Aorta (tissue), 5 donors: Measurements from ENCODE around the gene GALP. TPM values are rescaled to one million over a fixed set of nuclear protein-coding genes. Genes with fewer than 3 reads are reported as not detected.

Source experiments
- ATAC-seq: fragments of 200-7000 bp; cut with Tn5 transposase; one replicate; pipeline ENCODE4 v1.9.1; 2022; ENCODE audit warnings: moderate library complexity; ENCODE audit not compliant: low FRiP score
- DNase-seq, 2 donors: peaks; one replicate each; pipeline ENCODE4 v3.0.0-alpha.2; 2020
- H3K27ac ChIP-seq, 2 donors: one replicate each; pipeline ENCODE4 v1.5.1; 2013; ENCODE audit warnings: low read length in 2 of 2, mild to moderate bottlenecking in 2 of 2, moderate library complexity in 2 of 2, control low read depth in 1 of 2, inconsistent platforms in 1 of 2, low read depth in 1 of 2
- H3K27me3 ChIP-seq, 2 donors: one replicate each; pipeline ENCODE4 v1.6.1; 2013; ENCODE audit warnings: control low read depth in 1 of 2, low read length in 1 of 2, mild to moderate bottlenecking in 1 of 2, moderate library complexity in 1 of 2; ENCODE audit not compliant: insufficient read depth in 2 of 2, control insufficient read depth in 1 of 2
- H3K36me3 ChIP-seq, 2 donors: one replicate each; pipeline ENCODE4 v1.6.1; 2013; ENCODE audit warnings: control low read depth in 1 of 2, low read length in 1 of 2, mild to moderate bottlenecking in 1 of 2; ENCODE audit not compliant: insufficient read depth in 2 of 2, control insufficient read depth in 1 of 2
- H3K4me1 ChIP-seq, 2 donors: one replicate each; pipeline ENCODE4 v1.6.1; 2013; ENCODE audit warnings: low read length in 2 of 2, control low read depth in 1 of 2, mild to moderate bottlenecking in 1 of 2, moderate library complexity in 1 of 2; ENCODE audit not compliant: insufficient read depth in 2 of 2, control insufficient read depth in 1 of 2
- H3K4me3 ChIP-seq, 2 donors: one replicate each; pipeline ENCODE4 v1.5.1; 2013; ENCODE audit warnings: low read length in 2 of 2, control low read depth in 1 of 2, mild to moderate bottlenecking in 1 of 2
- H3K9me3 ChIP-seq: one replicate; pipeline ENCODE4 v1.6.1; 2013; ENCODE audit warnings: mild to moderate bottlenecking, low read length; ENCODE audit not compliant: control insufficient read depth
- WGBS, 2 donors: extraction: QIAGEN DNeasy Blood & Tissue Kit; methylation state at CpG; one replicate each; pipeline ENCODE4 v1.1.7; 2013; 5-methylcytosine and 5-hydroxymethylcytosine counted together
- intact Hi-C, 2 donors: fragments of 100-400 bp; cut with DNase I; formaldehyde crosslinking; loops; one replicate each; pipeline versions ENCODE4 v1.14.2 to v1.15.0; 2022
- polyA plus RNA-seq, 2 donors: library from polyadenylated mRNA; stranded (reverse); fragments of 200-250 nt; gene quantifications; one replicate each; pipeline ENCODE4 v1.2.3, GENCODE V29; 2013
- total RNA-seq, 2 donors: library from RNA; stranded (reverse); fragmentation: NEBNext Ultra II Directional; extraction: Animal tissue kit (Norgen Biotek cat#: 25700); gene quantifications; one replicate each; pipeline ENCODE4 v1.2.1, GENCODE V29; 2021
- donor health status: healthy with polysubstance abuse.
- donor health status: Bipolar disorder and iron deficiency.
- donor health status: DM: no; HTN: no; CAD: no.
- donor health status: DM: no; HTN: no; CAD: no.
- donor health status: DM: yes; HTN: yes; CAD: no.

GALP gene
- total and polyA plus RNA-seq, 4 donors: not detected

DNA sequence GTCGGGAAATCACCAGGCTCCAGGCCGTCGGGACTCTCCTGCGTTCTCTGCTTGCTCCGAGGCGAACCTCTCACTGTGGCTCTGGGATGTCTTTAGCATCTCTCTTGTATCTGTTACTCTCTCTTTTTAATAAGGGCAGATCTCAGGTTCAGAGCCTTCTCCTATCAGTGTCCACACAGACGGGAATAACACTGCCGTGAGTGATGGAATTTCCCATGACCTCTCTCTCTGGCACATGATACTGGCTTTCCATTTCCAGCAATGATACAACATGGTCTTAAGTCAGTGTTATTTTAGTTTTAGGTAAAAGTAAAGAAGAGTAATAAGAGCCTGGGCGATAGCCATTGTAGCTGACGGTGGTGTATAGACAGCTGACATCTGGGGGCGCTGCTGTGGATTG lies 25.4 kb upstream of the GALP start:
- H3K36me3 ChIP-seq: peaks cover 0 to 2% of the 10 kb centered on the region in 2 donors
- ATAC-seq (no peak), DNase-seq (no peak)
- H3K4me3 ChIP-seq: no peak overlapping the region
- 72 to 76% methylated on average over 11 of the region's 11 CpGs for WGBS, 2 donors
- intact Hi-C loops: no loop called here
- no peaks in the 10 kb centered on the region for H3K4me1 ChIP-seq
- no peaks in the 10 kb centered on the region for H3K9me3 ChIP-seq
- no peak overlapping the region for H3K27ac ChIP-seq
- H3K27me3 ChIP-seq: no peaks in the 10 kb centered on the region

DNA sequence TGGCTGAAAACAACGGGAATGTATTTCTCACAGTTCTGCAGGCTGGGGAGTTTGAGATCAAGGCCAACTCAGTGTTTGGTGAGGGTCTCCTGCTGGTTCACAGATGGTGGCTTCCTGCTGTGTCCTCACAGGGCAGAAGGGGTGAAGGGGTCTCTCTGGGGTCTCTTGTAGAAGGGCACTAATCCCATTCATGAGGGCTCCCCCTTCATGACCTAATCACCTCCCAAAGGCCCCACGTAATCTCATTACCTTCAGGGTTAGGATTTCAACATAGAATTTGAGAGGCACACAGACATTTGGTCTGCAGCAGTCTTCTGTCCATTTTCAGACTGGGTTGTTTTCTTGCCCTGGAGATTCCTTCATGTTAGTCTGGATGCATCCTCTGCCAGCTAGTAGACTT lies 23.2 kb upstream of the GALP start:
- WGBS, 2 donors: 81 to 84% methylated on average over 2 of the region's 2 CpGs
- Histone ChIP-seq H3K9me3 (no peaks in the 10 kb centered on the region), H3K36me3 (peaks cover 0 to 2% of the 10 kb centered on the region in 2 donors), H3K4me3 (no peak overlapping the region), H3K27ac (no peak overlapping the region), H3K27me3 (no peaks in the 10 kb centered on the region), H3K4me1 (no peaks in the 10 kb centered on the region)
- DNase-seq: no peak
- intact Hi-C loops: no loop called here
- ATAC-seq: no peak

GRCh38 chr19:56153507-56153906 lies 22.3 kb upstream of the GALP start:
- WGBS, 2 donors: 57 to 59% methylated on average over 6 of the region's 6 CpGs
- no peaks in the 10 kb centered on the region for H3K27me3 ChIP-seq
- no peak for DNase-seq
- no peaks in the 10 kb centered on the region for H3K9me3 ChIP-seq
- H3K36me3 ChIP-seq: no peaks in the 10 kb centered on the region
- H3K4me1 ChIP-seq: no peaks in the 10 kb centered on the region
- H3K4me3 ChIP-seq: no peak overlapping the region
- no peak overlapping the region for H3K27ac ChIP-seq
- no peak for ATAC-seq
- intact Hi-C loops: no loop called here

DNA sequence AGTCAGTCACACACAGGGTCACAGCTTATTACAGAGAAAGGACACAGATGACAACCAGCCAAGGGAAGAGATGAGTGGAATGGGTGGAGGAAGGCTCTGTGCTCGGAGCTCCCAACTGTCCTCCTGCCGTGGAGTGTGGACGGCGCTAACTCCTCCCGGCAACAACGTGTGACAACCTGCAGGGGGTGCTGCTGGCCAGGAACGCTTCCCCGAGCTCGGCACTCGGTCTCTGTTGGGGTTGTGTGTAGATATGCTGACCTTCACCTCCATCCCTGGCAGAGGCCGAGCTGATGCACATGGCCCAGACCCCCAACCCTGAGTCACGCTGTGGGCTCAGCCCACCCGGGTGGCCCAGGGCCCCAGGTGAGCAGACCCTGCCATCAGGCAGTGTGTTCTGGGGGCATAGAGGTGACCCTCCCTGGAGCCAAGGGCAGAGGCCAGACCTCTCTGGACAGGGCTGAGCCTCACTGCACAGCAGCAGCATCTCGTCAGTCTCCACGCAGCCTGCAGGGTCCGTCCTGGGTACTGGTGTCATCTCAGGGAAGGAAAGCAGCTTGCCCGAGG lies 20.6 kb upstream of the GALP start:
- intact Hi-C loops: no loop called here
- no peak for DNase-seq

DNA sequence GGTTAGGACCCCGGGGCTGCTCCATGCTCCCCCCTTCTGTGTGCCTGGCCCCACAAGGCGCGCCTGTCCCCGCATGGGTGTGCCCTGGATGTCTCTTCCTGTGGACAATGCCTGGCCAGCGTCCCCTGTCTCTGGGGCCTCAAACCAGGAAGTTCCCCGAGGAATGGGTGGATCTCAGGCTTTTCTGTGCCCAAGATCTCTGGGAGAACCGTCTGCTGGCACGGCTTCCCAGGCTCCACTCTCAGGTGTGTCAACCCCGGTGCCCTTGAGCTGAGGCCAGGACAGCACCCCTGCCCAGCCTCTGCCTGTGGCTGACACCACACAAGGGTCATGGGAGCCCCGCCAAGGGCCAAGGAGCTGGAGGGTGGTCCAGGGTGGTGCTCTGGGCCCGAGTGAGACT lies 19.0 kb upstream of the GALP start:
- ATAC-seq: no peak
- intact Hi-C loops: no loop called here
- H3K4me3 ChIP-seq: no peak overlapping the region
- no peak for DNase-seq
- peaks cover 0 to 2% of the 10 kb centered on the region in 2 donors for H3K36me3 ChIP-seq
- H3K9me3 ChIP-seq: no peaks in the 10 kb centered on the region
- WGBS, 2 donors: 83 to 89% methylated on average over 11 of the region's 11 CpGs
- H3K27ac ChIP-seq: no peak overlapping the region
- no peaks in the 10 kb centered on the region for H3K27me3 ChIP-seq
- H3K4me1 ChIP-seq: no peaks in the 10 kb centered on the region

More for the DNA sequence above, 20.6 kb upstream of the GALP start:
- no peak overlapping the region for H3K4me3 ChIP-seq
- H3K27ac ChIP-seq: no peak overlapping the region
- WGBS, 2 donors: 60 to 64% methylated on average over 17 of the region's 17 CpGs
- no peaks in the 10 kb centered on the region for H3K27me3 ChIP-seq
- no peaks in the 10 kb centered on the region for H3K4me1 ChIP-seq
- H3K36me3 ChIP-seq: peaks cover 0 to 2% of the 10 kb centered on the region in 2 donors
- ATAC-seq: no peak
- no peaks in the 10 kb centered on the region for H3K9me3 ChIP-seq

DNA sequence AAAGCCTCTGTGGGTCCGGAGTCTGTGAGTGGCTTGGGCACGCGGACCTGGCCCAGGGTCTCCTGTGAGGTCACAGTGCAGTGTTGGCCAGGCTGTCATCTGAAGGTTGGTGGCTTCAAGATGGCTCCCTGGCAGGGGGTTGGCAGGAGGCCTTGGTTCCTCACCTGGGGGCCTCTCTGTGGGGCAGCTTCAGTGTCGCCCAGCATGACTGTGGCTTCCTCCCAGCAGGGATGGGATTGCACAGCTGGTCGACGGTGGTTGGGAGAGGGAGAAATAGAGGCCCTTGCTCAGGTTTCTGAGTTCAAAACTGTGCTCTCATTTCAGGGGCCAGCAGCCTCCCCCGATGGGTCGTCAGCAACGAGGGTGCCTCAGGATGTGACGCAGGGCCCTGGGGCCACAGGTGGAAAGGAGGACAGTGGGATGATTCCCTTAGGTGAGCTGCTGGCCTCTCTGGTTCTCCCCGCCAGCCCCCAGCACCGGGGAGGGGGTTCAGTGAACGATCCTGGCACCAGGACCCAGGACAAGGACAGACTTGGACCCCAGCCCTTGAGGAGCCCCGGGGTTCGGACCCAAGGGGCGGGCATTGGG lies 17.5 kb upstream of the GALP start:
- intact Hi-C loops: no loop called here

DNA sequence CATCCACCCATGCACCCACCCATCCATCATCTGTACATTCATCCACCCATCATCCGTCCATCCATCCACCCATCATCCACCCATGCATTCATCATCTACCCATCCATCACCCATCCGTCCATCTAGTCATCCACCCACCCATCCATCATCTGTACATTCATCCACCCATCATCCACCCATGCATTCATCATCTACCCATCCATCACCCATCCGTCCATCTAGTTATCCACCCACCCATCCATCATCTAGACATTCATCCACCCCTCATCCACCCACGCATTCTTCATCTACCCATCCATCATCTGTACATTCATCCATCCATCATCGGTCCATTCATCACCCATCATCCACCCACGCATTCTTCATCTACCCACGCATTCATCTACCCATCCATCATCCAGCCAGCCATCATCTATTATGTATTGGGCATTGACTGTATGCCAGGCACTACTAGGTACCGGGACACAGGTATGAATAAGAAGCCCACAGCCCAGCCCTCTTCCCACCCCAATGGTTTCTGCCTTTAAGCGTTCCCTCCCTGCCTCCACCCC lies 16.7 kb upstream of the GALP start:
- Histone ChIP-seq H3K27me3 (no peaks in the 10 kb centered on the region), H3K4me3 (no peak overlapping the region), H3K9me3 (no peaks in the 10 kb centered on the region), H3K27ac (no peak overlapping the region), H3K4me1 (no peaks in the 10 kb centered on the region), H3K36me3 (peaks cover 0 to 2% of the 10 kb centered on the region in 2 donors)
- intact Hi-C loops: no loop called here
- DNase-seq (no peak), ATAC-seq (no peak)
- WGBS, 2 donors: 78 to 88% methylated on average over 9 of the region's 9 CpGs

More for the DNA sequence above, 17.5 kb upstream of the GALP start:
- Histone ChIP-seq H3K4me1 (no peaks in the 10 kb centered on the region), H3K4me3 (no peak overlapping the region), H3K27me3 (no peaks in the 10 kb centered on the region), H3K27ac (no peak overlapping the region), H3K9me3 (no peaks in the 10 kb centered on the region), H3K36me3 (peaks cover 0 to 2% of the 10 kb centered on the region in 2 donors)
- ATAC-seq: no peak
- no peak for DNase-seq
- WGBS, 2 donors: 95 to 96% methylated on average over 16 of the region's 16 CpGs

DNA sequence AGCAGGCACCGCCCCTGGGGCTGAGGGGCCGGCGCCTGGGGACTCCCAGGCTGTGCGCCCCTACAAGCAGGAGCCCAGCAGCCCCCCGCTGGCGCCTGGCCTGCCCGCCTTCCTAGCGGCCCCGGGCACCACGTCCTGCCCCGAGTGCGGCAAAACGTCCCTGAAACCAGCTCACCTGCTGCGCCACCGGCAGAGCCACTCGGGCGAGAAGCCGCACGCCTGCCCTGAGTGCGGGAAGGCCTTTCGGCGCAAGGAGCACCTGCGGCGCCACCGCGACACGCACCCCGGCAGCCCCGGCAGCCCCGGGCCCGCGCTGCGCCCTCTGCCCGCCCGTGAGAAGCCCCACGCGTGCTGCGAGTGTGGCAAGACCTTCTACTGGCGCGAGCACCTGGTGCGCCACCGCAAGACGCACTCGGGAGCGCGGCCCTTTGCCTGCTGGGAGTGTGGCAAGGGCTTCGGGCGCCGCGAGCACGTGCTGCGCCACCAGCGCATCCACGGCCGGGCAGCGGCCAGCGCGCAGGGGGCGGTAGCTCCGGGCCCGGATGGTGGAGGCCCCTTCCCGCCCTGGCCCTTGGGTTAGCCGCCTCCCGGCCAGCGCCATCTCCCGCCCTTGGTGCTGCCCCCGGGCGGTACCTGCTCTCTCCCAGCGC lies 16.1 kb upstream of the GALP start:
- peaks cover 0 to 2% of the 10 kb centered on the region in 2 donors for H3K36me3 ChIP-seq
- WGBS, 2 donors: 96 to 97% methylated on average over 65 to 69 of the region's 69 CpGs
- no peak for DNase-seq

DNA sequence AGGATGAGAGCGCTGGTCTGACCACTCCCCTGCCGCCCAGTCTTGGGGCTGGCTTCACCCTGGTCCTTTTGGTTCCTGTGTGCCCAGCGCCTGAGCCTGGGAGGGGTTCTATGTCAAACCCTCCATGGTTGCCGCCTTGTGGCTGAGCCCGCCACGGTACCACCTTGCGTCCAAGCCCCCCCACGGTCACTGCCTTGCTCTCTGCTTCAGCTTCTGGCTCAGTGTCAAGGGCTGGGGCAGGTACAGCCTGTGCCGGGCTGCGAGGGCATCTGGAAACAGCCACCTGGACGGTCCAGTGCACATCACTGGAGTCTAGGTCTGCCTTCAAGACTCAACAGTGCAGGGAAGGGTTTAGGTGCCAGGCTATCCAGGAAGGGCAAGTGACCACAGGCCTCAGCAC lies 14.3 kb upstream of the GALP start:
- Histone ChIP-seq H3K36me3 (peaks cover 0 to 2% of the 10 kb centered on the region in 2 donors), H3K4me3 (no peak overlapping the region), H3K27me3 (no peaks in the 10 kb centered on the region), H3K9me3 (no peaks in the 10 kb centered on the region), H3K4me1 (no peaks in the 10 kb centered on the region), H3K27ac (no peak overlapping the region)
- no peak for DNase-seq
- WGBS, 2 donors: 91 to 94% methylated on average over 11 of the region's 11 CpGs
- ATAC-seq: no peak
- intact Hi-C loops: no loop called here

More for the DNA sequence above, 16.1 kb upstream of the GALP start:
- no peak overlapping the region for H3K27ac ChIP-seq
- no peaks in the 10 kb centered on the region for H3K4me1 ChIP-seq
- H3K9me3 ChIP-seq: no peaks in the 10 kb centered on the region
- no peak overlapping the region for H3K4me3 ChIP-seq
- intact Hi-C loops: no loop called here
- ATAC-seq: no peak
- no peaks in the 10 kb centered on the region for H3K27me3 ChIP-seq
